ENCODE data around the gene SLC39A8. TPM values are rescaled to one million over a fixed set of nuclear protein-coding genes. Genes with fewer than 3 reads are reported as not detected.
A peak's percentile ranks its signal among the peaks of the same experiment; 100 is the strongest.

SLC39A8 gene
- total and polyA plus RNA-seq, 9 of the 15 experiments (the other 6 are each of a cell fraction or from before 2014, with no cell fraction given), result 8.2 to 30.3 (median 25.0) TPM

DNA sequence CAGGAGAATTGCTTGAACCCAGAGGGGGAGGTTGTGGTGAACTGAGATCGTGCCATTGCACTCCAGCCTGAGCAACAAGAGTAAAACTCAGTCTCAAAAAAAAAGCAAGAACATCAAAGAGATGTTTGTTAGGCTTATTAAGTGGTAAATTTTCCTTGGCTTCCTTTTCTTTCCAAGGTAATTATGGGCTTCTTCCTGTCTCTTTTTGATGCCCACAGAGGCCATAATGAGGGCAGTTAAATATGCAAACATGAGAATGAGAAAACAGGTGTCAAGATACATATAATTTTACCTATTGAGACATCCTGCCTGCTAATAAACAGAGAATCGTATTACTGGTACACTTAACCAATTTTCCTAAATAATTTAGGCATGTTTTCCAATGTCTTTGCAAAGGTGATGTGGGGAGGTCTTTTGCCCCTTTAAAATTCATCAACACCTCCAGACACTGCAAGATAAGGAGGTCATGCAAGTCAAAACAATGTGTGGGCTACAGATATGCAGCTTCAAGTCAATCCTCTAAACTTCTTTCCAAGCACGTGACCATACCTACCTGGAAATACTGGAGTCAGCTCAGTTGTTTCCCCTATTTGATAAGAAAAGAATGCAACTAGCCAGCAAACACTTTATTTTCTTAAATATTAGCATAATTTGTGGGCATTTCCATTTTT, 2.7 kb downstream of the SLC39A8 start (continued):
- TF ChIP-seq, protein P1, sequence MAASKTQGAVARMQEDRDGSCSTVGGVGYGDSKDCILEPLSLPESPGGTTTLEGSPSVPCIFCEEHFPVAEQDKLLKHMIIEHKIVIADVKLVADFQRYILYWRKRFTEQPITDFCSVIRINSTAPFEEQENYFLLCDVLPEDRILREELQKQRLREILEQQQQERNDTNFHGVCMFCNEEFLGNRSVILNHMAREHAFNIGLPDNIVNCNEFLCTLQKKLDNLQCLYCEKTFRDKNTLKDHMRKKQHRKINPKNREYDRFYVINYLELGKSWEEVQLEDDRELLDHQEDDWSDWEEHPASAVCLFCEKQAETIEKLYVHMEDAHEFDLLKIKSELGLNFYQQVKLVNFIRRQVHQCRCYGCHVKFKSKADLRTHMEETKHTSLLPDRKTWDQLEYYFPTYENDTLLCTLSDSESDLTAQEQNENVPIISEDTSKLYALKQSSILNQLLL (CRISPR knock-in tag; IDR thresholded peaks at IDR 0.05; ENCODE audit: borderline replicate concordance), result no peak
- TF ChIP-seq HDAC2 (IDR thresholded peaks at IDR 0.05), result peak; percentile 48; the same call in 1 of the 2 replicates
- TF ChIP-seq ZNF551 (CRISPR knock-in tag; IDR thresholded peaks at IDR 0.05), result no peak
- no peak for TF ChIP-seq ZNF699 (CRISPR knock-in tag; IDR thresholded peaks at IDR 0.05; ENCODE audit: insufficient replicate concordance)
- TF ChIP-seq EHMT2 (IDR thresholded peaks at IDR 0.05), result no peak
- no peak for TF ChIP-seq ZNF384 (IDR thresholded peaks at IDR 0.05; ENCODE audit: low read depth, low read length)
- TF ChIP-seq NCOR1 (IDR thresholded peaks at IDR 0.05), result peak; percentile 85
- TF ChIP-seq EGR1 (conservative IDR thresholded peaks at IDR 0.05), result no peak
- TF ChIP-seq RB1 (IDR thresholded peaks at IDR 0.05; ENCODE audit: low read depth), result no peak
- peak in 1 of 2 experiments; percentile 25; a peak in 1 of 4 replicates for TF ChIP-seq HDAC1 (IDR thresholded peaks at IDR 0.05)
- TF ChIP-seq SMARCA4 (IDR thresholded peaks at IDR 0.05), result peak; percentile 81
- TF ChIP-seq ARNT (IDR thresholded peaks at IDR 0.05), result 0 out of 4 replicates have a peak, but pooled peaks of 1 of the 2 experiments have one; percentile 31
- TF ChIP-seq, protein P2, sequence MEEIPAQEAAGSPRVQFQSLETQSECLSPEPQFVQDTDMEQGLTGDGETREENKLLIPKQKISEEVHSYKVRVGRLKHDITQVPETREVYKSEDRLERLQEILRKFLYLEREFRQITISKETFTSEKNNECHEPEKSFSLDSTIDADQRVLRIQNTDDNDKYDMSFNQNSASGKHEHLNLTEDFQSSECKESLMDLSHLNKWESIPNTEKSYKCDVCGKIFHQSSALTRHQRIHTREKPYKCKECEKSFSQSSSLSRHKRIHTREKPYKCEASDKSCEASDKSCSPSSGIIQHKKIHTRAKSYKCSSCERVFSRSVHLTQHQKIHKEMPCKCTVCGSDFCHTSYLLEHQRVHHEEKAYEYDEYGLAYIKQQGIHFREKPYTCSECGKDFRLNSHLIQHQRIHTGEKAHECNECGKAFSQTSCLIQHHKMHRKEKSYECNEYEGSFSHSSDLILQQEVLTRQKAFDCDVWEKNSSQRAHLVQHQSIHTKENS (CRISPR knock-in tag; IDR thresholded peaks at IDR 0.05), result no peak
- TF ChIP-seq, protein P3, sequence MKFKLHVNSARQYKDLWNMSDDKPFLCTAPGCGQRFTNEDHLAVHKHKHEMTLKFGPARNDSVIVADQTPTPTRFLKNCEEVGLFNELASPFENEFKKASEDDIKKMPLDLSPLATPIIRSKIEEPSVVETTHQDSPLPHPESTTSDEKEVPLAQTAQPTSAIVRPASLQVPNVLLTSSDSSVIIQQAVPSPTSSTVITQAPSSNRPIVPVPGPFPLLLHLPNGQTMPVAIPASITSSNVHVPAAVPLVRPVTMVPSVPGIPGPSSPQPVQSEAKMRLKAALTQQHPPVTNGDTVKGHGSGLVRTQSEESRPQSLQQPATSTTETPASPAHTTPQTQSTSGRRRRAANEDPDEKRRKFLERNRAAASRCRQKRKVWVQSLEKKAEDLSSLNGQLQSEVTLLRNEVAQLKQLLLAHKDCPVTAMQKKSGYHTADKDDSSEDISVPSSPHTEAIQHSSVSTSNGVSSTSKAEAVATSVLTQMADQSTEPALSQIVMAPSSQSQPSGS (CRISPR knock-in tag; IDR thresholded peaks at IDR 0.05), result no peak
- TF ChIP-seq SMARCE1 (IDR thresholded peaks at IDR 0.05), result peak; percentile 77
- peak; percentile 38; the same call in 1 of the 2 replicates for TF ChIP-seq CXXC5 (CRISPR knock-in tag; IDR thresholded peaks at IDR 0.05)
- TF ChIP-seq FOS (IDR thresholded peaks at IDR 0.05; ENCODE audit: extremely low read depth, insufficient read length), result no peak
- no peak for TF ChIP-seq EWSR1 (IDR thresholded peaks at IDR 0.05; ENCODE audit: borderline replicate concordance, low read depth, partially characterized antibody)
- no peak for TF ChIP-seq PTBP1 (IDR thresholded peaks at IDR 0.05; ENCODE audit: low read depth, low read length)
- TF ChIP-seq, protein P4, sequence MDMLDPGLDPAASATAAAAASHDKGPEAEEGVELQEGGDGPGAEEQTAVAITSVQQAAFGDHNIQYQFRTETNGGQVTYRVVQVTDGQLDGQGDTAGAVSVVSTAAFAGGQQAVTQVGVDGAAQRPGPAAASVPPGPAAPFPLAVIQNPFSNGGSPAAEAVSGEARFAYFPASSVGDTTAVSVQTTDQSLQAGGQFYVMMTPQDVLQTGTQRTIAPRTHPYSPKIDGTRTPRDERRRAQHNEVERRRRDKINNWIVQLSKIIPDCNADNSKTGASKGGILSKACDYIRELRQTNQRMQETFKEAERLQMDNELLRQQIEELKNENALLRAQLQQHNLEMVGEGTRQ (CRISPR knock-in tag; IDR thresholded peaks at IDR 0.05), result peak; percentile 67
- TF ChIP-seq, protein P5, sequence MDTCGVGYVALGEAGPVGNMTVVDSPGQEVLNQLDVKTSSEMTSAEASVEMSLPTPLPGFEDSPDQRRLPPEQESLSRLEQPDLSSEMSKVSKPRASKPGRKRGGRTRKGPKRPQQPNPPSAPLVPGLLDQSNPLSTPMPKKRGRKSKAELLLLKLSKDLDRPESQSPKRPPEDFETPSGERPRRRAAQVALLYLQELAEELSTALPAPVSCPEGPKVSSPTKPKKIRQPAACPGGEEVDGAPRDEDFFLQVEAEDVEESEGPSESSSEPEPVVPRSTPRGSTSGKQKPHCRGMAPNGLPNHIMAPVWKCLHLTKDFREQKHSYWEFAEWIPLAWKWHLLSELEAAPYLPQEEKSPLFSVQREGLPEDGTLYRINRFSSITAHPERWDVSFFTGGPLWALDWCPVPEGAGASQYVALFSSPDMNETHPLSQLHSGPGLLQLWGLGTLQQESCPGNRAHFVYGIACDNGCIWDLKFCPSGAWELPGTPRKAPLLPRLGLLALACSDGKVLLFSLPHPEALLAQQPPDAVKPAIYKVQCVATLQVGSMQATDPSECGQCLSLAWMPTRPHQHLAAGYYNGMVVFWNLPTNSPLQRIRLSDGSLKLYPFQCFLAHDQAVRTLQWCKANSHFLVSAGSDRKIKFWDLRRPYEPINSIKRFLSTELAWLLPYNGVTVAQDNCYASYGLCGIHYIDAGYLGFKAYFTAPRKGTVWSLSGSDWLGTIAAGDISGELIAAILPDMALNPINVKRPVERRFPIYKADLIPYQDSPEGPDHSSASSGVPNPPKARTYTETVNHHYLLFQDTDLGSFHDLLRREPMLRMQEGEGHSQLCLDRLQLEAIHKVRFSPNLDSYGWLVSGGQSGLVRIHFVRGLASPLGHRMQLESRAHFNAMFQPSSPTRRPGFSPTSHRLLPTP (IDR thresholded peaks at IDR 0.05; ENCODE audit: borderline replicate concordance, extremely low read depth, insufficient read length), result no peak
